HepG2 (cell line): ENCODE measurements around the gene FGF19. TPM values are rescaled to one million over a fixed set of nuclear protein-coding genes. Genes with fewer than 3 reads are reported as not detected.

Experiments
- ATAC-seq: fragments of 200-7000 bp; cut with Tn5 transposase; 3 replicates; pipeline ENCODE4 v1.9.1; 2020; ENCODE audit warnings: mild to moderate bottlenecking, moderate library complexity
- BruUV-seq: library from RNA; stranded (reverse); fragments of 400-500 nt; replicated peaks from 2 replicates; lab custom pipeline; 2021; lab: Mats Ljungman, UMichigan
- CTCF ChIA-PET: fragments of 300-600 bp; formaldehyde crosslinking; extraction: SDS; loops from one replicate; lab custom pipeline; 2021; ENCODE audit warnings: low total read pairs, inconsistent platforms, low intra/inter-chr PET ratio; lab: Yijun Ruan, JAX
- POLR2A ChIA-PET: fragments of 350-600 bp; sonication (Branson Sonifier 250); formaldehyde crosslinking; loops from one replicate; lab custom pipeline; 2020; ENCODE audit warnings: antibody characterized with exemption, inconsistent platforms; lab: Yijun Ruan, JAX
- DNase-seq: peaks from one replicate; pipeline ENCODE4 v3.0.0-alpha.2; 2015; ENCODE audit warnings: low spot score
- FAIRE-seq: peaks from 3 replicates; lab custom pipeline; 2011; peaks lifted over from hg19 to GRCh38; lab: Jason Lieb, UNC
- H2AFZ ChIP-seq: one replicate; pipeline ENCODE4 v1.6.1; 2011; ENCODE audit warnings: low read length, inconsistent platforms
- H3K27ac ChIP-seq: fragments of 300-600 bp; 3 replicates; pipeline ENCODE4 v1.8.0; 2011; ENCODE audit warnings: mixed run types, mild to moderate bottlenecking, mixed read lengths, low read length, inconsistent platforms; ENCODE audit not compliant: insufficient read depth; ENCODE audit errors: extremely low read length
- H3K27me3 ChIP-seq, 2 experiments: fragments of 200-600 bp in 1 of 2; 2 replicates in 1 of 2; 3 replicates in 1 of 2; pipeline versions ENCODE4 v1.6.0 to v1.8.0; 2011; ENCODE audit warnings: low read length in 2 of 2, mild to moderate bottlenecking in 2 of 2, moderate library complexity in 2 of 2, inconsistent platforms in 1 of 2; ENCODE audit not compliant: insufficient read depth in 2 of 2, control insufficient read depth in 1 of 2
- H3K36me3 ChIP-seq, 2 experiments: fragments of 200-600 bp in 1 of 2; replicated peaks in 1 of 2; 2 replicates in 1 of 2; 3 replicates in 1 of 2; pipeline versions ENCODE4 v1.5.1 to v1.8.0; 2011; ENCODE audit warnings: low read length in 2 of 2, inconsistent platforms in 1 of 2; ENCODE audit not compliant: insufficient read depth in 2 of 2, control insufficient read depth in 1 of 2
- H3K4me1 ChIP-seq: 2 replicates; pipeline ENCODE4 v1.5.1; 2012; ENCODE audit warnings: low read length, inconsistent platforms; ENCODE audit not compliant: insufficient read depth
- H3K4me2 ChIP-seq: 2 replicates; pipeline ENCODE4 v1.6.0; 2011; ENCODE audit warnings: low read depth, low read length, inconsistent platforms
- H3K4me3 ChIP-seq, 3 experiments: fragments of 200-600 bp in 1 of 3; sonication (generic), shearing (Covaris generic) in 1 of 3; replicated peaks in 1 of 3; 2 replicates each; pipeline ENCODE4 v1.5.1; 2011 to 2016; ENCODE audit warnings: low read length in 3 of 3, inconsistent platforms in 2 of 3, low read depth in 2 of 3, mild to moderate bottlenecking in 2 of 3, control low read depth in 1 of 3, mixed read lengths in 1 of 3; ENCODE audit not compliant: insufficient read depth in 1 of 3
- H3K79me2 ChIP-seq: one replicate; pipeline ENCODE4 v1.6.1; 2011; ENCODE audit warnings: low read length, inconsistent platforms; ENCODE audit not compliant: insufficient read depth
- H3K9ac ChIP-seq: 2 replicates; pipeline ENCODE4 v1.6.0; 2011; ENCODE audit warnings: mild to moderate bottlenecking, low read depth, low read length, inconsistent platforms; ENCODE audit not compliant: insufficient read depth
- H3K9me3 ChIP-seq: 2 replicates; pipeline ENCODE4 v1.5.1; 2012; ENCODE audit warnings: mild to moderate bottlenecking, low read length
- H4K20me1 ChIP-seq: 2 replicates; pipeline ENCODE4 v1.6.0; 2011; ENCODE audit warnings: inconsistent platforms, mild to moderate bottlenecking, low read length, moderate library complexity; ENCODE audit not compliant: insufficient read depth
- HNF4A ChIP-seq: sonication (generic); formaldehyde crosslinking; IDR thresholded peaks from 2 replicates; pipeline ENCODE4 v1.4.0; 2020; ENCODE audit warnings: missing genetic modification reagents
- MBD4 ChIP-seq: IDR thresholded peaks from 2 replicates; pipeline ENCODE4 v1.6.1; 2012; ENCODE audit warnings: low read length, inconsistent platforms, borderline replicate concordance
- ZNF329 ChIP-seq: sonication (generic); formaldehyde crosslinking; IDR thresholded peaks from 2 replicates; pipeline ENCODE4 v1.9.0; 2021; ENCODE audit warnings: low read depth, mild to moderate bottlenecking, missing genetic modification reagents
- ZNF7 ChIP-seq: IDR thresholded peaks from 2 replicates; pipeline ENCODE4 v1.6.1; 2016; ENCODE audit warnings: missing biosample characterization, missing genetic modification reagents
- WGBS: methylation state at CpG from one replicate; pipeline ENCODE4 v1.1.6; 2017; ENCODE audit warnings: low lambda C conversion rate; 5-methylcytosine and 5-hydroxymethylcytosine counted together
- in situ Hi-C: cut with HindIII; loops from 2 replicates; pipeline ENCODE4 v1.10.0; 2017; ENCODE audit warnings: low pct_unique_long_range_greater_than_20kb; ENCODE audit not compliant: extremely low pct_ligation_motif_present
- intact Hi-C: fragments of 100-400 bp; cut with micrococcal nuclease; formaldehyde crosslinking; loops from one replicate; pipeline ENCODE4 v1.10.0; 2022; ENCODE audit not compliant: unreplicated experiment
- polyA plus RNA-seq, 8 experiments: library from polyadenylated mRNA; depleted of rRNA in 3 of 8; stranded (reverse) in 7 of 8; unstranded in 1 of 8; fragments of >200 nt; fragmentation: Illumina TruSeq in 4 of 8; extraction: Trizol in 4 of 8; gene quantifications; 2 replicates each; pipeline versions ENCODE4 v1.2.1 to v1.2.3, GENCODE V29; 2011 to 2016; ENCODE audit warnings: low read depth in 4 of 8, missing spikeins in 1 of 8, mixed read lengths in 1 of 8; ENCODE audit not compliant: insufficient read depth in 1 of 8
- total RNA-seq, 5 experiments: library from RNA; depleted of rRNA; stranded (reverse); fragments of >200 nt; fragmentation: Illumina TruSeq; extraction: Trizol; gene quantifications; 2 replicates each; pipeline ENCODE4 v1.2.3, GENCODE V29; 2016; ENCODE audit warnings: low read depth in 1 of 5
- TF ChIP-seq, protein P1 (sequence below): sonication (generic); formaldehyde crosslinking; IDR thresholded peaks from 2 replicates; pipeline ENCODE4 v1.9.0; 2022; ENCODE audit warnings: missing genetic modification reagents, mild to moderate bottlenecking, borderline replicate concordance

FGF19 gene
- total and polyA plus RNA-seq, 2 of the 13 experiments (the other 11 are each of a cell fraction or from before 2014, with no cell fraction given), result 0.07 TPM; not detected in 1

DNA sequence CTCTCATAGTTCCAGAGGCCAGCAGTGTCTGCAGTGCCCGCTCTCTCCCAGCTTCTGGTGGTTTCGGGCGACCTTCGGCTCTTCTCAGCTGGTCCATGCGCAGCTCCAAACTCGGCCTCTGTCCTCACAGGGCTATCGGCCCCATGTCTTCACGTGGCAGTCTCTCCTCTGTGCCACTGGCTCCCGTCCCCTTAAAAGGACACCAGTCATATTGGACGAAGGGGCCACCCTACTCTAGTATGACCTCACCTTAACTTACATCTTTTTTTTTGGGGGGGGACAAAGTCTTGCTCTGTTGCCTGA lies 42.5 kb downstream of the FGF19 start (continued):
- TF ChIP-seq, protein P1, sequence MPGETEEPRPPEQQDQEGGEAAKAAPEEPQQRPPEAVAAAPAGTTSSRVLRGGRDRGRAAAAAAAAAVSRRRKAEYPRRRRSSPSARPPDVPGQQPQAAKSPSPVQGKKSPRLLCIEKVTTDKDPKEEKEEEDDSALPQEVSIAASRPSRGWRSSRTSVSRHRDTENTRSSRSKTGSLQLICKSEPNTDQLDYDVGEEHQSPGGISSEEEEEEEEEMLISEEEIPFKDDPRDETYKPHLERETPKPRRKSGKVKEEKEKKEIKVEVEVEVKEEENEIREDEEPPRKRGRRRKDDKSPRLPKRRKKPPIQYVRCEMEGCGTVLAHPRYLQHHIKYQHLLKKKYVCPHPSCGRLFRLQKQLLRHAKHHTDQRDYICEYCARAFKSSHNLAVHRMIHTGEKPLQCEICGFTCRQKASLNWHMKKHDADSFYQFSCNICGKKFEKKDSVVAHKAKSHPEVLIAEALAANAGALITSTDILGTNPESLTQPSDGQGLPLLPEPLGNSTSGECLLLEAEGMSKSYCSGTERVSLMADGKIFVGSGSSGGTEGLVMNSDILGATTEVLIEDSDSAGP (CRISPR knock-in tag), result no peak
- TF ChIP-seq MBD4 (no peak), ZNF7 (CRISPR knock-in tag) (no peak)

GRCh38 chr11:69660001-69660500 lies 43.8 kb downstream of the FGF19 start:
- DNase-seq, result no peak
- 100% methylated on average over 3 of the region's 4 CpGs for WGBS
- ChIA-PET POLR2A (interaction anchor here (0.9 to 6.0 kb wide), 2 partner anchors 8 to 49 kb away, joined by 3 to 128 read pairs; no protein-coding TSS in a partner anchor), CTCF (no interaction called here)
- no peaks in the 10 kb centered on the region for H3K27me3 ChIP-seq
- H3K4me3 ChIP-seq, result no peak overlapping the region
- no peaks in the 10 kb centered on the region for H3K9me3 ChIP-seq
- no peaks in the 10 kb centered on the region for H4K20me1 ChIP-seq
- H3K4me1 ChIP-seq, result peaks cover 74% of the 10 kb centered on the region
- intact Hi-C loops, result no loop called here
- in situ Hi-C loops, result no loop called here
- no peak for FAIRE-seq
- no peak for ATAC-seq
- peaks cover 0 to 5% of the 10 kb centered on the region in 2 experiments; a peak in 1 of 5 replicates for H3K36me3 ChIP-seq
- no peak overlapping the region for H2AFZ ChIP-seq
- no peak overlapping the region for H3K27ac ChIP-seq
- no peaks in the 10 kb centered on the region for H3K79me2 ChIP-seq
- H3K9ac ChIP-seq, result no peak overlapping the region
- TF ChIP-seq HNF4A (CRISPR knock-in tag), result no peak
- peak; percentile 98 for TF ChIP-seq ZNF329 (CRISPR knock-in tag)
- BruUV-seq, result no TSS peak
- no peak overlapping the region for H3K4me2 ChIP-seq
